HepG2 (cell line): ENCODE data around the gene MCF2L. TPM values are rescaled to one million over a fixed set of nuclear protein-coding genes. Genes with fewer than 3 reads are reported as not detected.

ENCODE experiments used
- AHR ChIP-seq: IDR thresholded peaks from 2 replicates; pipeline ENCODE4 v1.6.1; 2018; ENCODE audit warnings: missing genetic modification reagents, missing compliant biosample characterization
- DPF2 ChIP-seq: sonication (generic); formaldehyde crosslinking; IDR thresholded peaks from 2 replicates; pipeline ENCODE4 v1.4.0; 2020; ENCODE audit warnings: mild to moderate bottlenecking, low read depth, missing genetic modification reagents, borderline replicate concordance
- EP300 ChIP-seq, 3 experiments: sonication (generic) in 1 of 3; formaldehyde crosslinking in 1 of 3; IDR thresholded peaks; 2 replicates each; pipeline versions ENCODE4 v1.5.1 to v1.6.1; 2011 to 2020; ENCODE audit warnings: low read depth in 2 of 3, low read length in 2 of 3, borderline replicate concordance in 1 of 3, improper control_type of control experiment in 1 of 3, mild to moderate bottlenecking in 1 of 3, missing genetic modification reagents in 1 of 3, moderate library complexity in 1 of 3
- FOSL2 ChIP-seq: sonication (generic); formaldehyde crosslinking; IDR thresholded peaks from 2 replicates; pipeline ENCODE4 v1.4.0; 2020; ENCODE audit warnings: missing genetic modification reagents
- GABPB1 ChIP-seq: IDR thresholded peaks from 2 replicates; pipeline ENCODE4 v1.6.1; 2016; ENCODE audit warnings: mild to moderate bottlenecking, missing genetic modification reagents, moderate library complexity, missing compliant biosample characterization
- HOXA3 ChIP-seq: sonication (generic); formaldehyde crosslinking; IDR thresholded peaks from 2 replicates; pipeline ENCODE4 v1.5.0; 2020; ENCODE audit warnings: missing genetic modification reagents
- MED1 ChIP-seq: sonication (generic); formaldehyde crosslinking; IDR thresholded peaks from 2 replicates; pipeline ENCODE4 v1.4.0; 2020; ENCODE audit warnings: missing genetic modification reagents
- NFKB2 ChIP-seq: sonication (generic); formaldehyde crosslinking; IDR thresholded peaks from 2 replicates; pipeline ENCODE4 v1.4.0; 2020; ENCODE audit warnings: missing genetic modification reagents, borderline replicate concordance
- PAX8 ChIP-seq: sonication (generic); formaldehyde crosslinking; IDR thresholded peaks from 2 replicates; pipeline ENCODE4 v1.8.0; 2022; ENCODE audit warnings: mild to moderate bottlenecking, missing genetic modification reagents, borderline replicate concordance
- RELA ChIP-seq: sonication (generic); formaldehyde crosslinking; IDR thresholded peaks from 2 replicates; pipeline ENCODE4 v1.4.0; 2020; ENCODE audit warnings: missing genetic modification reagents
- SOX13 ChIP-seq, 3 experiments: fragments of 450-650 bp in 1 of 3; sonication (generic) in 1 of 3; formaldehyde crosslinking in 1 of 3; IDR thresholded peaks in 2 of 3; conservative IDR thresholded peaks in 1 of 3; 2 replicates each; pipeline versions ENCODE4 v1.5.0 to v1.6.1; 2016 to 2020; ENCODE audit warnings: antibody characterized with exemption in 1 of 3, mild to moderate bottlenecking in 1 of 3, missing compliant biosample characterization in 1 of 3, missing genetic modification reagents in 1 of 3, moderate library complexity in 1 of 3
- STAT5B ChIP-seq: sonication (generic); formaldehyde crosslinking; IDR thresholded peaks from 2 replicates; pipeline ENCODE4 v1.4.0; 2020; ENCODE audit warnings: missing genetic modification reagents
- THAP11 ChIP-seq: IDR thresholded peaks from 2 replicates; pipeline ENCODE4 v1.6.1; 2016; ENCODE audit warnings: missing biosample characterization, missing genetic modification reagents
- TP53 ChIP-seq: sonication (generic); formaldehyde crosslinking; conservative IDR thresholded peaks from 2 replicates; pipeline ENCODE4 v1.4.0; 2020; ENCODE audit warnings: missing genetic modification reagents
- TSC22D2 ChIP-seq: sonication (generic); formaldehyde crosslinking; IDR thresholded peaks from 2 replicates; pipeline ENCODE4 v1.5.1; 2020; ENCODE audit warnings: missing genetic modification reagents, mild to moderate bottlenecking, borderline replicate concordance
- ZBTB3 ChIP-seq: sonication (generic); formaldehyde crosslinking; IDR thresholded peaks from 2 replicates; pipeline ENCODE4 v1.4.0; 2020; ENCODE audit warnings: low read depth, mild to moderate bottlenecking, moderate library complexity, missing genetic modification reagents, borderline replicate concordance
- ZMYM2 ChIP-seq: sonication (generic); formaldehyde crosslinking; IDR thresholded peaks from 2 replicates; pipeline ENCODE4 v1.8.0; 2022; ENCODE audit warnings: mild to moderate bottlenecking, missing genetic modification reagents
- ZNF121 ChIP-seq: sonication (generic); formaldehyde crosslinking; IDR thresholded peaks from 2 replicates; pipeline ENCODE4 v1.5.0; 2020; ENCODE audit warnings: mild to moderate bottlenecking, missing genetic modification reagents
- ZNF354B ChIP-seq: sonication (generic); formaldehyde crosslinking; IDR thresholded peaks from 2 replicates; pipeline ENCODE4 v1.8.0; 2022; ENCODE audit warnings: mild to moderate bottlenecking, missing genetic modification reagents
- polyA plus RNA-seq, 8 experiments: library from polyadenylated mRNA; depleted of rRNA in 3 of 8; stranded (reverse) in 7 of 8; unstranded in 1 of 8; fragments of >200 nt; fragmentation: Illumina TruSeq in 4 of 8; extraction: Trizol in 4 of 8; gene quantifications; 2 replicates each; pipeline versions ENCODE4 v1.2.1 to v1.2.3, GENCODE V29; 2011 to 2016; ENCODE audit warnings: low read depth in 4 of 8, missing spikeins in 1 of 8, mixed read lengths in 1 of 8; ENCODE audit not compliant: insufficient read depth in 1 of 8
- total RNA-seq, 5 experiments: library from RNA; depleted of rRNA; stranded (reverse); fragments of >200 nt; fragmentation: Illumina TruSeq; extraction: Trizol; gene quantifications; 2 replicates each; pipeline ENCODE4 v1.2.3, GENCODE V29; 2016; ENCODE audit warnings: low read depth in 1 of 5
- TF ChIP-seq, protein P1 (sequence below): sonication (generic); formaldehyde crosslinking; IDR thresholded peaks from 2 replicates; pipeline ENCODE4 v1.5.0; 2020; ENCODE audit warnings: mild to moderate bottlenecking, low read depth, missing genetic modification reagents, borderline replicate concordance
- TF ChIP-seq, protein P2 (sequence below): IDR thresholded peaks from 2 replicates; pipeline ENCODE4 v1.6.1; 2016; ENCODE audit warnings: mild to moderate bottlenecking
- TF ChIP-seq, protein P3 (sequence below): sonication (generic); formaldehyde crosslinking; IDR thresholded peaks from 2 replicates; pipeline ENCODE4 v1.5.0; 2020; ENCODE audit warnings: missing genetic modification reagents
- TF ChIP-seq, protein P4 (sequence below): sonication (generic); formaldehyde crosslinking; IDR thresholded peaks from 2 replicates; pipeline ENCODE4 v1.5.1; 2020; ENCODE audit warnings: mild to moderate bottlenecking, moderate library complexity, missing genetic modification reagents

The MCF2L gene
- total and polyA plus RNA-seq, 2 of the 13 experiments (the other 11 are each of a cell fraction or from before 2014, with no cell fraction given) = 19.4 to 28.4 TPM

DNA sequence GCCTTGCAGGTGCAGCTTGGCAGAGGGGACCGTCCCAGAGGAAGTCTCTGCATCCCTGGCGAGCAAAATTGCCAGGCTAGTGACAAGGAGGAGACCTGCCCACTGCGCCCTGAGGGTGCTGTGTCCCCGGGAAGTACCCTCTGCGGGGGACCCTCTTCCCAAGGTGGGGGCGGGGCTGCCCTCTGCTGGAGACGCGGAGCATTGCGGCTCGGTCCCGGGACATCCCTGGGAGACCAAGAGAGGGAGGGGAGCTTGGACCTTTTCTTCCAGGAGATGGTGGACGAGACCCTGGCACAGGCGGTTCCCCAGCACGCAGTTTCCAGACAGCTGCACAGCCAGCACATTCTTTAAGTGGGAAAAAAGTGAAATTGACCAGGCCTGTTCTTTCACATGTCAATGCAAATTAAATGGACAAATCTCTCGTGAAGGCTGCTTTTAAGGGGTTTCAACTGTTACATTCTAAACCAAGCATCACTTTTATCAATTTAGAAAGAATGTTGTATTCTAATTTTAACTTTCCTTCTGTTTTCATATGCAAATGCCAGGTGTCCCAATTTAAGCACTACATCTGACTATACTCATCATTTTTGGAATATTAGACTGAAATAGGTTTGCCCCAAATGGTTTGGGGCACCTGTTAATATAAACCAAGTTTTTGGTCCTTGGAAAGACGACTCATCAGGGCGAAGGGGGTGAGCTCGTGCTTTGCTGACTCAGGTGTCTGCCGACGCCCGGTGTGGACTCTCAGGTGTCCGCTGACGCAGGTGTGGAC is 60.7 kb downstream of the MCF2L start (continued):
- TF ChIP-seq ZBTB3 (CRISPR knock-in tag) = no peak
- TF ChIP-seq, protein P1, sequence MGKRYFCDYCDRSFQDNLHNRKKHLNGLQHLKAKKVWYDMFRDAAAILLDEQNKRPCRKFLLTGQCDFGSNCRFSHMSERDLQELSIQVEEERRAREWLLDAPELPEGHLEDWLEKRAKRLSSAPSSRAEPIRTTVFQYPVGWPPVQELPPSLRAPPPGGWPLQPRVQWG (CRISPR knock-in tag) = no peak
- no peak for TF ChIP-seq THAP11 (CRISPR knock-in tag)
- TF ChIP-seq, protein P2, sequence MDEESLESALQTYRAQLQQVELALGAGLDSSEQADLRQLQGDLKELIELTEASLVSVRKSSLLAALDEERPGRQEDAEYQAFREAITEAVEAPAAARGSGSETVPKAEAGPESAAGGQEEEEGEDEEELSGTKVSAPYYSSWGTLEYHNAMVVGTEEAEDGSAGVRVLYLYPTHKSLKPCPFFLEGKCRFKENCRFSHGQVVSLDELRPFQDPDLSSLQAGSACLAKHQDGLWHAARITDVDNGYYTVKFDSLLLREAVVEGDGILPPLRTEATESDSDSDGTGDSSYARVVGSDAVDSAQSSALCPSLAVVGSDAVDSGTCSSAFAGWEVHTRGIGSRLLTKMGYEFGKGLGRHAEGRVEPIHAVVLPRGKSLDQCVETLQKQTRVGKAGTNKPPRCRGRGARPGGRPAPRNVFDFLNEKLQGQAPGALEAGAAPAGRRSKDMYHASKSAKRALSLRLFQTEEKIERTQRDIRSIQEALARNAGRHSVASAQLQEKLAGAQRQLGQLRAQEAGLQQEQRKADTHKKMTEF (CRISPR knock-in tag) = no peak
- peak; percentile 27; the same call in 1 of the 2 replicates for TF ChIP-seq NFKB2
- TF ChIP-seq MED1 = 0 out of 2 replicates have a peak, but pooled peaks have one; percentile 29
- no peak for TF ChIP-seq TSC22D2 (CRISPR knock-in tag)
- TF ChIP-seq AHR = 0 out of 2 replicates have a peak, but pooled peaks have one; percentile 38
- TF ChIP-seq ZNF121 = no peak
- TF ChIP-seq GABPB1 (CRISPR knock-in tag) = peak; percentile 32; the same call in 1 of the 2 replicates
- TF ChIP-seq TP53 (CRISPR knock-in tag) = no peak
- TF ChIP-seq RELA (CRISPR knock-in tag) = no peak
- TF ChIP-seq HOXA3 = 0 out of 2 replicates have a peak, but pooled peaks have one; percentile 28
- TF ChIP-seq SOX13 (IDR thresholded peaks at IDR 0.05) = no peak
- TF ChIP-seq SOX13 (CRISPR knock-in tag; conservative IDR thresholded peaks at IDR 0.05 in 1 of 2, IDR thresholded peaks at IDR 0.05 in 1 of 2) = no peak
- TF ChIP-seq ZNF354B = no peak
- TF ChIP-seq, protein P3, sequence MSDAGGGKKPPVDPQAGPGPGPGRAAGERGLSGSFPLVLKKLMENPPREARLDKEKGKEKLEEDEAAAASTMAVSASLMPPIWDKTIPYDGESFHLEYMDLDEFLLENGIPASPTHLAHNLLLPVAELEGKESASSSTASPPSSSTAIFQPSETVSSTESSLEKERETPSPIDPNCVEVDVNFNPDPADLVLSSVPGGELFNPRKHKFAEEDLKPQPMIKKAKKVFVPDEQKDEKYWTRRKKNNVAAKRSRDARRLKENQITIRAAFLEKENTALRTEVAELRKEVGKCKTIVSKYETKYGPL = no peak
- TF ChIP-seq ZMYM2 (CRISPR knock-in tag) = no peak
- TF ChIP-seq FOSL2 = peak; percentile 25; the same call in 1 of the 2 replicates
- no peak for TF ChIP-seq EP300 (IDR thresholded peaks at IDR 0.05; ENCODE audit: low read depth in 2 of 2, low read length in 2 of 2)
- no peak for TF ChIP-seq EP300 (CRISPR knock-in tag; IDR thresholded peaks at IDR 0.05; ENCODE audit: borderline replicate concordance)
- no peak for TF ChIP-seq DPF2 (CRISPR knock-in tag)
- TF ChIP-seq, protein P4, sequence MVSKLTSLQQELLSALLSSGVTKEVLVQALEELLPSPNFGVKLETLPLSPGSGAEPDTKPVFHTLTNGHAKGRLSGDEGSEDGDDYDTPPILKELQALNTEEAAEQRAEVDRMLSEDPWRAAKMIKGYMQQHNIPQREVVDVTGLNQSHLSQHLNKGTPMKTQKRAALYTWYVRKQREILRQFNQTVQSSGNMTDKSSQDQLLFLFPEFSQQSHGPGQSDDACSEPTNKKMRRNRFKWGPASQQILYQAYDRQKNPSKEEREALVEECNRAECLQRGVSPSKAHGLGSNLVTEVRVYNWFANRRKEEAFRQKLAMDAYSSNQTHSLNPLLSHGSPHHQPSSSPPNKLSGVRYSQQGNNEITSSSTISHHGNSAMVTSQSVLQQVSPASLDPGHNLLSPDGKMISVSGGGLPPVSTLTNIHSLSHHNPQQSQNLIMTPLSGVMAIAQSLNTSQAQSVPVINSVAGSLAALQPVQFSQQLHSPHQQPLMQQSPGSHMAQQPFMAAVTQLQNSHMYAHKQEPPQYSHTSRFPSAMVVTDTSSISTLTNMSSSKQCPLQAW (CRISPR knock-in tag) = peak; percentile 67; the same call in 1 of the 2 replicates
- no peak for TF ChIP-seq STAT5B (CRISPR knock-in tag)
- no peak for TF ChIP-seq PAX8
